Measurements from ENCODE around the gene DTNBP1.

DNA sequence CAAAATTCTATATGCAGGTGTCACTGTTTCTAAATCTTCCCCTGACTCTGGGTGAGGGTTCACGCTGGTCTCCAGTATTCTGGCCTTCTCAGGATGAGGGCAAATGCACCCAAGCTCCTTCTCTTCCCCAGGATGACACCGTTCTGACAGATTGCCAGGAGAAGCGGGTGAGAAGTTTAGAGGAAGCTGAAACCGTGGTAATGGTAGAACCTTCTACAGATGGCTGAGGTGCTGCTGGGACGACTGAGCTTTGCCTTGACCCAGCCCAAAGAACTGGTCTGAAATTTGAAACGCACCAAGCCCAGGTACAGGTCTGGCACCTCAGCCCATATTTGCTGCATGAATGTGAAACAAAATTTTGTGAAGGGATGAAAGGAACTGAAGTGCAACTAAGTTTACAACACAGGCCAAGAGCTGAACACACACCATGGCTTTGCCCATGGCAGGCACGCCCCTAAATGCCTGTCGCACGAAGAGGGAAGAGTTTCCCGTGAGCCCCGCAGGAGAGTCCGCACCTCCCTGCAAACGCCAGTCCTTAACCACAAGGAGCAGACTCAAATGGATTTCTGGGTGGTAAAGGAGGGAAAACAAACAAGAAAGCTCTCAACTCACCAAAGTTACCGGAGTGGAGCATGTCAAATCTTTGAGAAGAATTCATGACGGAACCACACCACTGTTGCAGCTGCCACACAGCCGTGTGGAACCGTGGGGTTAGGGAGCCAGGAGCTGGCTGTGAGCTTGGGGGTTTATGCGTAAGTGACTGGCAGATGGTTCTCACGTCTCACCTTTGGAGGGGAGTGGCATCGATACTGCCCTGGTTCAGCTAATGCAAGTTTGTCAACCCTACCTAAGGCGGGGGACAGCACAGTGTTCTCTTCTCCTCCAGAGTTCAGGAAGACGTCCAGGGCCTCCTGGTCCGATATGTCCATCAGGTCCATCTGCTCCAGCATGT is 138.9 kb downstream of the DTNBP1 start:
- TF ChIP-seq CTCF (conservative IDR thresholded peaks at IDR 0.05; ENCODE audit: low read length) (no peak), EZH2phosphoT487 (IDR thresholded peaks at IDR 0.05; ENCODE audit: borderline replicate concordance, low read depth, low read length) (no peak)

Measured in OCI-LY7 (cell line).